ENCODE measurements around the gene DIS3L2.
"Not testable (repeated sequence)": the region's sequence is repeated elsewhere in the genome, so short reads cannot be mapped to it uniquely, and the experiment has no call there.

Gene DIS3L2

DNA sequence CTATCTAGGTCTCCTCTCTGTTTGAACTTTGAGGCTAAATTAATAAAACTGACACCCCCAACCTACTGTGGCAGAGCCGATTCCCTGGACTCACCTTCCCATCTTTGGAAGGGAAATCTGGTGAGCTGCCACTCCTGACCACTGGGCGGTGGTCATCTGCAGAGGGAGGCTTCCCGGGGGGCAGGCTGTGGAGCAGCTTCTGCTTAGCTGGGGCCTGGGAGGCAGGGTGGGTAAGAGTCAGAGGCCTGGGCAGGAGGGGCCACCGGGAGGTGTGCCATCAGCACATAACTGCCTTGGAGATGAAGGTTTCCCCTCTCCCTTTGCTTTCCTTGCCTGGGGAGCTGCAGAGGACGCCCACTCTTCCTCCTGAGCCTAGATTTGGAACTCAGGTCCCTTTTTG lies 33.0 kb upstream of the DIS3L2 start:
- DNase-seq (ENCODE audit: extremely low read depth in 1 of 2, low read depth in 1 of 2), result no peak

DNA sequence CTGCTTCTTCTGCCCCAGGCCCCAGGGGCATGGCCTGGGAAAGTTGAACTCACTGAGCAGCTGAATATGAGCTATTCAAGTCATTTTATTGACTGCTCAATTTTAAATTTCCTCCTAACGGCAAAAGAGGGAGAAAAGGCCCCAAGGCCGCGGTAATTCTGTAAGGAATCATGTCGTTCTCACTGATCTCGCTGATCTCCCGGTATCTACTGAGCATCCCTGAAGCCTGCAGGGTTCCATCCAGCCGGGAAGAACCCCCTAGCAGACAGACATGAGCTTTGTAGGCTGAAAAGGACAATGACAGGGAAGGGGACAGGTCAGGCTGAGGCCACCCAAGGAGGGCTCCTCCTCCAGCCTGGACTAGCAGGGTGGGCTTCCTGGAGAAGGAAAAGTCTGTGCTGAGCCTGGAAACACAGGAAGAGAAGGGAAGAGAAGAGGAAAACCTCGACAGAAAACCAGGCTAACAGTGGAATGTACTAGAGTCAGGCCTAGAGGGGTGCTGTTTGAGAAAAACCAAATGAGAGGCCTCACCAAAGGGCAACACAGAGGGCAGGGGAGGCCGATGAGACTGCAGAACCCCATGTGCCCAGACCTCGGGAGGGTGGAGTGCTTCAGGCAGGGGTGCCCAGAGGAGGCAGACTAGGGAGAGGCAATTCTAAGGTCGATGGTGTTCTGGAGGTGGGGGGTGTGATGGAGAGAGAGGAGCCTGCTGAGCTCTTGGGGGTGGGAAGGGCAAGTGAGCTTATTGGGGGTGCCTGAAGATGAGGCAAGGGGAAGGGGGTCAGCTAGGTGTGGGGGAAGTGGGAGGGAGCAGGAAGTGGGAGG lies 32.4 kb upstream of the DIS3L2 start:
- no peak for DNase-seq (ENCODE audit: extremely low read depth in 1 of 2, low read depth in 1 of 2)

DNA sequence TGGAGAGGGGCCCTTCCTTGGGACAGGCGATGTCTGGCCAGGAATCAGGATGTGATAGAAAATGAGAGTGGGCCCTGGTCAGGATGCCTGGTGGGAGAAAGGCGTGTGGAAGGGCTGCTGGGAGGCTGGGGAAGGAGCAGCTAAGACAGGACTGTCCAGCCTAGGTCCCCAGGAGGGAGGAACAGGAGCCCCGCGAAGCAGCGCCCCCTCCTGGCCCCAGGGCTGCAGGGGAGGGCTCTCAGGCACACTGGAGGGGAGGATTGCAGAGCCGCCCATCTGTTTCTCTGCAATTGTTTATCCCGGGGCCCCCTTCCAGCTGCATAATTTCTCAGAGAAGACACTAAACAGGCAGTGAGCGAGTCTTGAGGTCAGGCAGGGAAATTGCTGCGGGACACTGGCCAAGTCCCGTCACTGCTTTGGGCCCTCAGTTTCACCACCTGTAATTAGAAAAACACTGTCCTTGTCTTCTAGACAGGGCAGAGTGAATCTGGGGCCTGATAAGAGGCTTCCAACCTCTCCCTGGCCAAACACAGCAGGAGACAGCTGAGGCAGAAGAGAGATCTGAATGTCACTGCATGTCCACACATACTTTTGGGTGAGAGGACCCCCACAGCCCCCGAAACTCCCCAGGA lies 31.4 kb upstream of the DIS3L2 start:
- DNase-seq (ENCODE audit: extremely low read depth in 1 of 2, low read depth in 1 of 2), result no peak

DNA sequence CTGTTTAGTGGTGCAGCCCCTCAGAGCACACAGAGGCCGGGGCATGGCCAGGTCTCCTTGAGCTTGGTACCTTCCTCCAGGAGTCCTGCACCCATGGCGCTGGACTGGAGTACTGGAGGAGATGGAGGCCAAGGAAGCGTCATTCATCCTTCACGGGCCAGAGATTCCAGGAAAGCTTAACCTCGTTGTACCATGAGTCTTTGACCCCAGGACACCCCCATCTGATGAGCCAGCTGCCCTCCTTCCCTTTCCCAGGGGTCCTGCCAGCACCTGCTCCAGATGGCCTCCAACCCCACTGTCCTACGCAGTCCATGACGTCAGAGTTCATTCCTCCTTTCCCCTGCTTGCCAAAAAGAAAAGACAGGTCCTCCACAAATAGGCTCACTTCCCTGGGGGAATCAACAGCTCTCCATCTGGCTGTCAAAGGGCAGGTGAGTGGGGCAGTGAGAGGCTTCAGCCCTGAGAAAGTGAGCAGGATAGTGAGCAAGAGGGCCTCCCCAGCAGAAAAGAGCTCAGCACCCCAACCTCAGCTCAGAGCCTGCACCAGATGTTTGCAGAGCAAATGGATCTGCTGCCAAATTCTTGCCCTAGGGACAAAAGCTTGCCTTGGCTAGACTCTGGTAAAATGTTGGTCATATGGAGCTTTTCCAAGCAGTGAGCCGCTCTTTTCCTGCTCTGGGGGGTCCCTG lies 30.8 kb upstream of the DIS3L2 start:
- DNase-seq (ENCODE audit: extremely low read depth in 1 of 2, low read depth in 1 of 2), result no peak

DNA sequence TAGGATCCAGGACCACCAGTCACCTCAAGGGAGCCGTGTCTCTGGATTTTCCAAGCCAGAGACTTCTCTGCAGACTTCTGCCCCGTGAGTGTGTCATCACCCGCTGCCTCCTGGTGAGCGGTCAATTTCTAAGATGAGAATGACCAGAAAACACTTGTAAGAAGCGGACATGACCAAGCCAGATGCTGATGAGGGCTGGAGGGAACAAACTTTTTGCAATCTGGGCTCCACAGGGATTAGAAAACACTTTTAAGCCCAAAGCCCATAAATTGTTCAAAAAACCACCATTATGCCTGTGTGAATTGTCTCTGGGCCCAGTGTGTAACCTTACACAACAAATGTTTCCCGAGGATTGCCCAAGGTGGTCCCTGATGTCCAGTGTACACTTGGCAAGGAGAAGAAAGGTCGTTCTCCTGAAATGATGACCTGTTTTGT lies 30.0 kb upstream of the DIS3L2 start:
- no peak for DNase-seq (ENCODE audit: extremely low read depth in 1 of 2, low read depth in 1 of 2)

DNA sequence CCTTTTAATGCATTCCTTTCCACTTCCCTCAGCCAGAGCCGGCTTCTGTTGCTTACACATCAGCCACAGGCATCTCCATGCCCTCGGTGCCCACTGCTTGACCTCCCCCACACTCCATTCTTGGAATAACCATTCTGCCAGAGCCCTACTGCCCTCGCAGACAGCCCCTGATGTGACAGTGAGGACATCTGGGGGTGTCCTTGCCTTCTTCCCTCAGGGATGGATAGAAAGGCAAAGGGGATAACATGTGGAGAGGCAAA lies 28.9 kb upstream of the DIS3L2 start:
- DNase-seq (ENCODE audit: extremely low read depth in 1 of 2, low read depth in 1 of 2), result no peak

DNA sequence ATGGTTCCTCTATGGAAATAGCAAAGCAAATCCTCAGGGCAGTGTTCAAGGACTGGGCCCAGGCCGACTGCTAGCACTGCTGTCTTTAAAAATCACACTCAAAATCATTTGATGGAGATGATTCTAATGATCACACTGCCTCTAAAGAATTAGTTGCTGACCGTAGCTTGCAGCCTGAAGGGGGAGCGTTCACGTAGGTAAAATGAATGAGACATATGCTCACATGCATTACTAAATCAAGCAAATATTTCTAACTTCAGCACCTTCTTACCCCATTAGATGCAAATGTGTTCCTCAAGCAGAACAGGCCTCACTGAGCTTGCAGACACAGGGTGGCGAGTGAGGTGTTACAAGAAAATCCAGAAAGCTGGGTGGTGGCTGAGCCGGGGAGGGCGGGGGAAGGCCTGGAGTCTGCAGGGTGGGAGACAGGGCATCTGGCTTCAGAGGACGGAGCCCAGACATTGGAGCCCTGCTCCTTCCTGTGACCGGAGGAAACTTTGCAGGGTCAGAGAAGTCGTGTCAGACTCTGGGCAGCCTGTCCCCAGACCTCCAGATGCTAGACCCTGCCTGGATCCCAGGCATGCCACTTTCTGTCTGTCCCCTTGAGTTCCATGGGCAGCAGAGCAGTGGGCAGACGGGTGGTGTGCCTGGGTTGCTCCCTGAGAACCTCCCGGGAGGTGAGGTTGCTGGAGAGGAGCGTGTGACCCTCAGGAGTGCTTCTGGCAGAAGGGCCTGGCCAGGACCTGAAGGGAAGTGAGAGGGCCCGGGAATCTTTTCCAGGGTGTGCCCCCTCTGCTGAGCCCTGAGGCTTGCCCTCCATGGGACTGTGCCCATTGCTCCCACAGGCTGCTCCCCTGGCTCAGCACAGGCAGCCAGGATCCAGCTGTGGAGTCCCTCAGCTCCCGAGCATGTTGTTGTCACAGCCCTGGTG lies 28.3 kb upstream of the DIS3L2 start:
- no peak for DNase-seq (ENCODE audit: extremely low read depth in 1 of 2, low read depth in 1 of 2)

DNA sequence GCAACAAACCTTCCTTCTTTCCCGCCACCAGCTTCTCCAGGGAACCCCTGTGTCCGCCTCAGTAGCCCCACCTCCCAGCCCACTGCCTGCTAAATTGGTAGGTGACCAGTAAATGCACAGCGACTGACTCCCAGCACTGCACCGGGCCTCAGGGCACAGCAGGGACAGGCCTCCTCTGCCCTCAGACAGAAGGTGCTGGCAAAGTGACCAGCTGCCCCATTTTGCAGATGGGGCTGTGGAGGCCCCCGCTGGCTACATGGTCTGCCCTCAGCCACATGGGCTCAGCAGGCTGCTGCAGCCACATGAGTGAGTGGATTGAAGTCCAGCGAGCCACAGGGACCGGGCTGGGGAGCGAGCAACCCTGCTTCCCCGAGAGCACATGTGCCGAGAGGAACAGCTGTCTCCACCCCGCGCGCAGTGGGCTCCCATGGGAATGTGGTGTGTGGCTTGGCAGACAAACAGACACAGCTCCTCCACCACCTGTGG lies 27.6 kb upstream of the DIS3L2 start:
- no peak for DNase-seq (ENCODE audit: extremely low read depth in 1 of 2, low read depth in 1 of 2)

DNA sequence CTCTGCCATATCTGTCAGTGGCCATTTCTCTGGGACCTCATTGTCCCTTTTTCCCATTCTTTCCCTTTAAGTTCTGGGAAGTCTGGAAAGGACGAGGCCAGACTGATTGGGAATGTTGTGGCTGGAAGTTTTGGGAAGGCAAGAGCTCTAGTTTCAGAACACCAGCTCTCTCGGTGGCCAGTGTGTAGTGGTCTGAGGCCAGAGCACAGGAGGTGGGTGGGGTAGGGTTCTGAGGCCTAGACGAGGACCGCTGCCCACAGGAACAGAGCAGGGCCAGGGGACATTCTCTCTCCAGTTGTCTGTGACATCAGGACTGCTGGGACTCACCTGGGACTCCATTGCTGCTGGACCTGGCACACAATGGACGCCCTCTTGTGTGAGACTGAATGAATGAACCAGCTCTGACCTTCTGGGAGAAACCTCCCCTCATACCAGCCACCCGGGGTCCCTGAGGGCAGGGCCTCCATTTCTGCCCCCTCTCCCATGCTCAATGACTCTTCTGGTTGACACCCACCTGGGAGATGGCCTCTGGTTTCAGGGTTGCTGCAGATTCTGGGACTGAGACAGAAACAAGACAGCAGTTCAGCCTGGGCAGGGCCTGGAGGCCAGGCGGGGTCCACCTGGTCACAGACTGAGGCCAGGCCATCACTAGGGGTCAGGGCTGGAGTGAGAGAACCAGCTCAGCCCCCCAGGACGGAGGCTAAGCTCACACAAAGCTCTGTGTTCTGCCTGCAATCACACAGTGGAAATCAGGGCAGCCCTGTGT lies 26.9 kb upstream of the DIS3L2 start:
- DNase-seq (ENCODE audit: extremely low read depth in 1 of 2, low read depth in 1 of 2), result no peak

DNA sequence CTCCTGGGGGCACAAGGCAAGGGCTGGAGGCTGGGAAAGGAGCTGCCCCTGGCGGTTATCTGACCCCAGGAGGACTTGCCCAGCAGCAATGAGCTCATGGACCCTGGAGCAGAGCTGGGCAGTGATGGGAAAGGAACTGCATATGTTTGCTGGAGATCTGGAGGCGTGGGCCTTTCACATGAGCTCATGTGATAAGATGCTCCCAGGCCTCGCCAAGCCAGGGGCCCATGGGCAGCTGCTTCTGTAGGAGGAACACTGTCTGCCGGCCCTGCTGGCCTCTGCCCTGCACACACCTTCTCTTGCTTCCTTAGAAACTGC lies 26.3 kb upstream of the DIS3L2 start:
- no peak for DNase-seq (ENCODE audit: extremely low read depth in 1 of 2, low read depth in 1 of 2)

DNA sequence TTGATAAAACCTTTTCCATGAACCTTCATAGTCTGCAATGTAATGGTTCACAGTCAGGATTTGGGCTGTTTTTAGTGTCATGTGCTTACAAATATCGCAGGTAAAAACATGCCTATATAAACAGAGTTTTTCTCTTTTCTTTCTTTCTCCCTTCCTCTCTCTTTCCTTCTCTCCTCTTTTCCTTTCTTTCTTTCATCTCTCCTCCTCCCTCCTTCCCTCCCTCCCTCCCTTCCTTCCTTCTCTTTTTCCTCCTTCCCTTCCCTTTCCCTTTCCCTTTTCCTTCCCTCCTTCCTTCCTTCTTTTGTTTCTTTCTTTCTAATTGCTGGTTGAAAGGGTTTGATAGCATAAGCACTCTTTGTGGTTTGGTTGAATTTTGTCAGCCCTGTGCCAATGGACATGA lies 25.7 kb upstream of the DIS3L2 start:
- no peak for DNase-seq (ENCODE audit: extremely low read depth in 1 of 2, low read depth in 1 of 2)

DNA sequence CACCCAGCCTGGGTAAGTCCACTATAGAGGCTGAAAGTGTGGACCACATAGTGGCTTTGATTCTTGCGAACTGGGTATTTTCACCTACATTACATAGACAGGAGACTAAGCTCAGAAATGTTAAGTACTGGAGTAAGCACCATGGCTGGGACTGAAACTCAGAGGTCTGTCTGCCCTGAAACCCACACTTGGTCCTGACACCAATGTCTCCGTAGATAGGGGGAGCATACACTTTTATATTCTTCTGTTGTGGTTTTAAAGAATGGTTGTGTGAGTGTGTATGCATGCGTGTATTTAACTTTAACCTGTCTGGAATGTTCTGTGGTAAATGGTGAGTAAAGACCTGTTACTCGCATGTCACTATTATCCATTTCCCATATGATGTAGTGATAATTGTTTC lies 25.0 kb upstream of the DIS3L2 start:
- no peak for DNase-seq (ENCODE audit: extremely low read depth in 1 of 2, low read depth in 1 of 2)

DNA sequence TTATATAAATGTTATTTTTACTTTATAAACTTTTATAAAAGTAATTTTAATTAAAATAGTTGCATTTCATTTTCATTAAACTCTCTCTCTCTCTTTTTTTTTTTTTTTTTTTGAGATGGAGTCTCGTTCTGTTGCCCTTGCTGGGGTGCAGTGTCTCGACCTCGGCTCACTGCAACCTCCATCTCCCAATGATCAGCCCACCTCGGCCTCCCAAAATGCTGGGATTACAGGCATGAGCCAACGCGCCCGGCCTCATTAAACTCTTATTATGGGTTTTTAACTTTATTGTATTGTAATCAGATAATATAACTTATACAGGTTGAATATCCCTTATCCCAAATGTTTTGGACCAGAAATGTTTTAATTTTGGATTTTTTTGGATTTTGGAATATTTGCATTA lies 24.5 kb upstream of the DIS3L2 start:
- DNase-seq (ENCODE audit: extremely low read depth in 1 of 2, low read depth in 1 of 2), result no peak

DNA sequence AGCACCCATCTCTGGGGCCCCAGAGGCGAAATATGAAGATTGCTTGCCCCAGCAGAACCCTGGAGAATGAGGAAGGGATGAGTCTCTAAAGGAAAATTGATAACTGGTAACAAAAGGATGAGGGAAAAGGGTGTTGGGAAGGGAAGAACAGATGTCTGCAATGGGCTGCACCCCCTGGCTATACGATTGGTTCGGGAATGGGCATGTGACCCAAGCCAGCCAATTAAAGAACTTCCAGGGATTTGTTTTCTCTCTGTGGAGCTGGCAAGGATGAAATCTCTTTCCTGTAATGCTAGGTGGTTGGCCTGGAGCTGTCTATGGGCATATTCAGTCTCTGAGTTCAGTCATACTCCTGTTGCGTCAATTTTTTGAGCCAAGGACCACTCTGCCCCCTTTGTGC lies 22.5 kb upstream of the DIS3L2 start:
- no peak for DNase-seq (ENCODE audit: extremely low read depth in 1 of 2, low read depth in 1 of 2)

DNA sequence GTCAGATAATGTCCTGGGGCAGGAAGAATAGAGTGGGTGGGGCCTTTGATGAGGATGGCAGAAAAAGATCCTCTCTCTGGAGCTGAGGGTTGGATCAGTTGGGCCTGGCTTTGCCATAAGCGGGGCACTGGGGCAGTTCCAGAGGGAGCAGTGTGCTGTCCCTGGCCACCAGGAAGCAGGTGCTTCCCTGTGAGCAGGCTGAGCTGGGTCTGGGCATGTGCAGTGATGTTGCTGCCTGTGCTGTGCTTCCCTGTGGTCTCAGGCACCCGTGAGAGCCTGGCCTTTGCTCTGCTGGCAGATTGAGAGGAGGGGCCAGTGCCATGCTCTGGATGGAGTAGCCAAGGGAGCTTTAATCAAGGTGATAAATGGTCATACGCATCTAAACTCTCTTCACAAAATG lies 20.7 kb upstream of the DIS3L2 start:
- no peak for DNase-seq (ENCODE audit: extremely low read depth in 1 of 2, low read depth in 1 of 2)

DNA sequence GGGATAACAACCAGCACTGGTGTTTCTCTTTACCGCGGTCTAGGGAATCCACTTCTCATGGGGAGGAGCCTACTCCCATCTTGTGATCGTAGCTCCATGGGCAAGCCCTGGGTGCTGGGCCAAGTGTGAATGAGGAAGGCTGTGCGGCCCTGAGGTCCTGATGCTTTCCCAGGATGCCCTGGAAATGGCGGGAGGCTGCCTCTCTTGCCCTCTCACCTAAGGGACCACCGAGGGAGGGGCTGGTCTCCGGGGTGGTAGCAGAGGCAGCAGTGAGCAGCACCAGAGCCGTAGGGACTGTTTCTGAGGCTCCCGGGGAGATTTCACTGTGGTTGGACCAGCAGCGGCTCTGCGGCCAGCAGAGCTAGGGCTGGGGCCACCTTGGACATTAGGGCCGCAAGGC lies 19.8 kb upstream of the DIS3L2 start:
- DNase-seq (ENCODE audit: extremely low read depth in 1 of 2, low read depth in 1 of 2), result no peak

DNA sequence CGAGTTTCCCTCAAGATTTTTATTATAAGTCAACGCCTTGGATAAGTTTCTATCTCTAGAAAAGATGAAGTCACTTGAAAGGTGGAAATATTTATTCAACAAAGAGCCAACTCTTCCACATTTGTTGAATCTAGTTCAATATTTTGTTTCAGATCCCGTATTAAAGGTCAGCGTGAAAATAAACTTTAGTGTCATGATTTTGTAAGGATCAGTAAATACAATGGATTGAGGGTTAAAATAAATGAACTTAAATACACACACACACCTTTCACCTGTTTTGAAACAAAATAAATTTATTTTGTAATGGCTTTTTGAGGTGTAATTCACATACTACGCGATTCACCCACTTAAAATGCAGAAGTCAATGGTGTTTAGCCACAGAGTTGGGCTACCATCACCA lies 19.3 kb upstream of the DIS3L2 start:
- no peak for DNase-seq (ENCODE audit: extremely low read depth in 1 of 2, low read depth in 1 of 2)

DNA sequence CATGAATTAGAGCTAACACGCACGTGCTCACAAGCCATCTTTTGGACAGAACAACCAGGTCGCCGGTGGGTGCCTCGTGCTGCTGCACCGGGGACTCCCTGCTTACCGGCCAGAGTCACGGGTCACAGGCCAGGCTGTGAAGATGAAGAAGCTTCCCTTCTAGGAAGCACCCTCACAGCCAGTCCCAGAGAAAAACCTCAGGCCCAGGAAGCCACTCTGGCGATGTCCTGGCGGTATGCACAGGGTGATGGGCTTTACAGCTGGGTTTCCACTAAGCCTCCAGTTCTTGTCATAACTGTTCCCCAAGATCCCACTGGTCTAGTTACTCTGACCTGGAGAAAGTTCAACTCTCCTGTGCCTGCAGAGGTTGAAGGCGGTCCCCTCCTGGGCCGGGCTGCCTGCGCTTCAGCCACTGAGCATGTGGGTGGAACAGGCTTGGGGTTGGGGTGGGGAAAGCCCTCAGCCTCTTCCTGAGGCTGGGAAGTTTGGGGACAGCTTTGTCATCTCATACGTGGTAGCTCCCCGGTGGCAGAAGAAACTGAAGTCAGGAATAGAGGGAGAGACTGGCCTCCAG lies 15.2 kb upstream of the DIS3L2 start:
- DNase-seq (ENCODE audit: extremely low read depth in 1 of 2, low read depth in 1 of 2), result no peak

DNA sequence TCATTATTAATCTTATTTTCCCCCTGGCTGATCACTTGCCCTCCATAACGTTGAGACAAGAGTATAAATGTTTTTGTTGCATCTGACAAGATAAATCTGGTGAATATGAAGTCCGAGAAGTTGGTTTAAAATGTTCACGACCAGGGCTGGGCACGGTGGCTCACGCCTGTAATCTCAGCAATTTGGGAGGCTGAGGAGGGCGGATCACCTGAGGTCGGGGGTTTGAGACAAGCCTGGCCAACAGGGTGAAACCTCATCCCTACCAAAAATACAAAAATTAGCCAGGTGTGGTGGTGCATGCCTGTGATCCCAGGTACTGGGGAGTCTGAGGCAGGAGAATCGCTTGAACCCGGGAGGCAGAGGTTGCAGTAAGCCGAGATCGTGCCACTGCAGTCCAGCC lies 14.4 kb upstream of the DIS3L2 start:
- not testable (repeated sequence) for DNase-seq (ENCODE audit: extremely low read depth in 1 of 2, low read depth in 1 of 2)

DNA sequence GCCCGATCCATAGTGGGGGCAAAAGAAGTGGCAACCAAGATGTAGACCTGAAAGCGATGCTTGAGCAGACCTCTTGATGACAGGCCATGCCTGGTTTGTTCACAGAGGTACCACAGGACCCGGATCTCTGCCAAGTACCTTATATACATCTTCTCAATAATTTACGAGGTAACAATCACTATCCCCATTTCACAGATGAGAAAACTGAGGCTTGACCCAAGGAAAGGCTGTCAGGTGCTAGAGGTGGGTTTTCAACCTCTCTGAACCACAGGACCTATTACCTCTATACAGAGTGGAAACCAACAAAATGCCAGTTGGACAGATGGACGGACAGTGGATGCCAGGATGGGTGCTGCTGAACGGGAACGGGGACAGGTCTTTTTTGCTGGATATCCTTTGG lies 13.8 kb upstream of the DIS3L2 start:
- DNase-seq (ENCODE audit: extremely low read depth in 1 of 2, low read depth in 1 of 2), result no peak
